GM19397 (cell line): ENCODE measurements around the gene RWDD2A.
A peak's percentile ranks its signal among the peaks of the same experiment; 100 is the strongest.
"Not testable (repeated sequence)": the region's sequence is repeated elsewhere in the genome, so short reads cannot be mapped to it uniquely, and the experiment has no call there.

Experiments
- ATAC-seq: cut with Tn5 transposase; IDR thresholded peaks from one replicate; pipeline ENCODE4 v1.9.1; 2021; ENCODE audit warnings: mild to moderate bottlenecking, moderate library complexity; ENCODE audit not compliant: unreplicated experiment

RWDD2A gene

GRCh38 chr6:83192871-83193746 is at the start of gene RWDD2A, which contains the start of gene PGM3:
Gene RWDD2A, plus strand, starts transcription at chr6:83193357. Its CDS starts 1,095 bp downstream, at chr6:83194452.
Gene PGM3, minus strand, starts transcription at chr6:83193265. Its CDS starts 2,253 bp downstream, at chr6:83191012.
- ATAC-seq, result peak; percentile 96

GRCh38 chr6:83151114-83151513 is 42.0 kb upstream of the RWDD2A start:
- no peak for ATAC-seq

GRCh38 chr6:83152913-83153312 is 40.2 kb upstream of the RWDD2A start:
- ATAC-seq, result no peak

GRCh38 chr6:83153883-83154521 is 39.2 kb upstream of the RWDD2A start:
- no peak for ATAC-seq

- no peak for ATAC-seq
Observed at GRCh38 chr6:83155794-83156193, 37.4 kb upstream of the RWDD2A start.

- no peak for ATAC-seq
Observed at GRCh38 chr6:83160167-83160566, 33.0 kb upstream of the RWDD2A start.

- ATAC-seq, result no peak
Observed at GRCh38 chr6:83167726-83168278, 25.4 kb upstream of the RWDD2A start.

- no peak for ATAC-seq
Observed at GRCh38 chr6:83168556-83168955, 24.6 kb upstream of the RWDD2A start.

GRCh38 chr6:83169106-83169505 is 24.1 kb upstream of the RWDD2A start:
- no peak for ATAC-seq

- ATAC-seq, result no peak
Observed at GRCh38 chr6:83169511-83169910, 23.6 kb upstream of the RWDD2A start.

- ATAC-seq, result no peak
Observed at GRCh38 chr6:83176246-83176645, 16.9 kb upstream of the RWDD2A start.

- ATAC-seq, result no peak
Observed at GRCh38 chr6:83180426-83180950, 12.7 kb upstream of the RWDD2A start.

GRCh38 chr6:83182114-83182513 is 11.0 kb upstream of the RWDD2A start:
- no peak for ATAC-seq

GRCh38 chr6:83183082-83183828 is 9.9 kb upstream of the RWDD2A start:
- ATAC-seq, result no peak

GRCh38 chr6:83185096-83185495 is 8.1 kb upstream of the RWDD2A start:
- no peak for ATAC-seq

GRCh38 chr6:83188501-83188900 is 4.7 kb upstream of the RWDD2A start:
- ATAC-seq, result no peak

- no peak for ATAC-seq
Observed at GRCh38 chr6:83190626-83191025, 2.5 kb upstream of the RWDD2A start.

- not testable (repeated sequence) for ATAC-seq
Observed at GRCh38 chr6:83191974-83192373, 1.2 kb upstream of the RWDD2A start.

- ATAC-seq, result no peak
Observed at GRCh38 chr6:83192456-83192855, 701 bp upstream of the RWDD2A start.

- peak; percentile 28 for ATAC-seq
Observed at GRCh38 chr6:83193747-83194566, 800 bp downstream of the RWDD2A start.
